GM21737 (cell line): Measurements from ENCODE around the gene ZDHHC5.
A peak's percentile ranks its signal among the peaks of the same experiment; 100 is the strongest.
"Not testable (repeated sequence)": the region's sequence is repeated elsewhere in the genome, so short reads cannot be mapped to it uniquely, and the experiment has no call there.

Source experiments
- ATAC-seq: cut with Tn5 transposase; IDR thresholded peaks from one replicate; pipeline ENCODE4 v1.9.1; 2021; ENCODE audit warnings: mild to moderate bottlenecking, moderate library complexity; ENCODE audit not compliant: unreplicated experiment

The ZDHHC5 gene

DNA sequence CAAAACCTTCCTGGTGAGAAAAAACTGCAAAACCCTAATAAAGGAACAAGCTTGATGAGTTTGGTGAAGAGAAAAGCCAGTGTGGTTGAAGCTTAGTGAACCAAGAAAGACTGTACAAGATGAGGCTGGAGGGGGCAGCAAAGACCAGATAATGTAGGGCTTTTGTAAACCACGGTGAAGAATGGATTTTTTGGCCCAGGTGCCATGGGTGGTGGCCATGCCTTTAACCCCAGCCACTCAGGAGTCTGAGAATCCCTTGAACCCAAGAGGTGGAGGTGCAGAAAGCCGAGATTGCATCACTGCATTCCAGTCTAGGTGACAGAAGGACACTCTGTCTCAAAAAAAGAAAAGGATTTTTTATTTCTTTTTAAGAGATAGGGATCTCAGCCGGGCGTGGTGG, 5.0 kb upstream of the ZDHHC5 start:
- no peak for ATAC-seq

DNA sequence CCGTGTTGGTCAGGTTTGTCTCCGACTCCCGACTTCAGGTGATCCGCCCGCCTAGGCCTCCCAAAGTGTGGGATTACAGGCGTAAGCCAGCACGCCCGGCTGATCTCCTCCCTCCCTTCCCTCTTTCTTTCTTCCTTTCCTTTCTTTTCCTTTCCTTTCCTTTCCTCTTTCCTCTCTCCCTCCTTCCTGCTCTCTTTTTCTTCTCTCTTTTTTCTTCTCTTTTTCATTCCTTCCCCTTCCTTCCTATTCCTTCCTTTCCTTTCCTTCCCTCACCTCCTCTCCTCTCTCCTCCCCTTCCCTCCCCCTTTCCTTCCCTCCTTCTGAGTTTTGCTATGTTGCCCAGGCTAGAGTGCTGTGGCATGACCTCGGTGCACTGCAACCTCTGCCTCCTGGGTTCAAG, 3.9 kb upstream of the ZDHHC5 start:
- no peak for ATAC-seq

DNA sequence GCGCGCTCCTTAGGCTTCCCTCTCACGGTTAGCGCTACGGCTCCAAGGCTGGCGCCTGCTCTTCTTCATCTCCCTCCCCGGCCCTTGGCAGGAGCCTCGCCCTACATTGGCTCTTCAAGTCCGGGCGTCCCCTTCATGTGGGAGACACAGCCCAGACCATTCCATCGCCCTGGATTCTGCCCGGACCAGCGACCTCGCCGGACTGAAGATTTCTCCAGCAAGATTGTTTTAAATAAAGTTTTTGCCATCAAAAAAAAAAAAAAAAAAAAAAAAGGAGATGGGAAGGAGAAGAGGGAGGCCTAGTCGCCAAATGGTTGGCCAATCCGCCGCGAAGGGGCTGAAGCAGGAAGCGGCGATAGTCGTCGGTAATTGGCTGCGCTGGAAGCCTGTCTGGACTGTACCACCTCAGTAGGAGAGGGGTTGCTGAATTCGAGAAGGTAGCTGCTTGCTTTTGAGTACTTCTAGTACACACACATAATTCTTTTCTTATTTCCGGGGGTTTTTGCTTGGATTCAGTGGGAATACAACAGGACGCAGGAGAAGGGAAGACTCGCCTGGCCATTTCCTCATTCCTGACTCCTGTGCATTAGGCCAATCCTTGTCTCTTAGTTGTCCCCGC, 688 bp upstream of the ZDHHC5 start:
- ATAC-seq, result peak; percentile 58

DNA sequence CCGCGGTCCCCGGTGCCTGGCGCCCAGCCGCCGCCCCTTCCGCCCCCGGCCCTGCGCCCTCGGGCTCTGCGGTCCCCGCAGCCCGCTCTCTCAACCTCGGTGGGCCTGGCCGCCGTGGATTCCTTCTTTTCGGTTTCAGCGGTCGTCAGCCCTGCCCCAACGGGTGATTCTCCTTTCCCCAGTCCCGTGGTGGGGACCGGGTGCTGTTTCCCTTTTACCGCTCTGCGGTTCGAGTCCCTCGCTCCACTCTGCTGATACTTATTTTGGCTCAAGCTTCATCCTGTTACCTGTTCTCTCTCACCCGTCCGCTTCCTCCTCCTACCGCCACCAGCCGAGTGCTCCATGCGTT, 494 bp downstream of the ZDHHC5 start:
- peak; percentile 13 for ATAC-seq

DNA sequence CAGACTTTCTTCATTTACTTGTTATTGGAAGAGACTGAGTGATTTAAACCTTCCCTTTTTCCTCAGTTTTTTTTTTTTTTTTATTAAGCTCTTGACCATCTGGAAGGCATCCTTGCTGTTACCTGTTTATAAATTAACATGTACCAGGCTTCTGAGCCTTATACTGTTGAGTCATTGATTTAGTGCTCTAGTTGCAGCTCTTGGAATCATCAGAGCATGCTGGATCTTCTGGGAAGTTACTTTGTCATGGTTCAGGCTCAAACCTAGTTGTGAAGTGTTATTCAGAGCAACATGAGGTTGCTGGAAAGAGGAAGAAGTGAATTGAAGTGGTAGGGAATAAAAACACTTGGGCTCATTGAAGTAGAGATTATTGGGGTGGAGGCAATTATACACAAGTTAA, 6.3 kb downstream of the ZDHHC5 start:
- ATAC-seq, result no peak

DNA sequence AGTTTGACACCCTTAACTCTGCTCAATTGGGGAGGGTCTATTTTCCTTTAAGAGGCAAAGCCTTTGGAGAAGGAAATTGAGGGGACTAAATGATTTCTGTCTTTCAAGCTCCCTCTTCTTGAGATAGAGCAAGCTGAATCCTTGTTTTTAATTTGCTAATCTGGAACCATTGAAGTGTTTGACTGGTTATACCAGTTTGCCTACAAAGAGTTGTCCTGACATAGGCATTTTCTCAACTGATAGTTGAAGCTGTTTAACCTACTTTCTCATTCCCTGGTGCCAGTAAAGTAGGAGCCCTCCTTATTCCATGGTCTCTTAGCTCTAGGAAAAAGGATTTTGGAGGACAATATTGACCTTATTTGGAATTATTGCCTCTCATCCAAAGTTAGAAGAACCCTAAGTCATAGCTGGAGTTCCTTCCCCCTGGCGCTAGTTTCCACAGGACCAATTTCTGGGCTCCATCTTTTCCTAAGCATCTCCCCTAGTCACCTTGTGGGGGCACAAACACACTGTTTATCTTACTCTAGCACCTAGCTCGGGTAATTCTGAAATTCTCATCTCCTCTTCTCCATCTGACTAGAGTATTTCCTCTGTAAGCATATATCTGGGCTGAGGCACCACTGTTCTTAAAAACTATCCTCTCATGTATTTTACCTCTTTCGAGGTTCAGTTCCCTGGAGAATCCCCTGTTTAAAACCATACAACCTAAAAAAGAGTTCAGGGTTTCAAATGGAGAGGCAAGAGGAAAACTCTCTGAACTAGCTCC, 7.4 kb downstream of the ZDHHC5 start:
- no peak for ATAC-seq

DNA sequence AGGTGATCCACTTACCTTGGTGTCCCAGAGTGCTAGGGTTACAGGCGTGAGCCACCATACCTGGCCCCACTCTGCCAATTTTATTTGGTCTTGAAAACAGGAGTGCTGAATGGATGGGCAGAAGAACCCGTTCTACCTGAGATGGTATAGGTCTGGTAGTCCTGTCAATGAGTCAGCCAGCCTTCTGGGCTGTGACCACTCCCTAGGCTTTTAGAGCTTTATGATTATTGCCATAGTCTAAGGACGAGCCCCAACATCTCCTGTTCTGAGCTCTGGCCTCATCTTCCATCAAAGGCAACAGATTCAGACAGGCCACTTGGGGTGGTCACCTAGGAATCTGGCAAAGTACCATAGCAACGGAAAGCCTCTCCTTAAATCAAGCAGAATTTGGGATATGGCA, 11.5 kb downstream of the ZDHHC5 start:
- ATAC-seq, result no peak

DNA sequence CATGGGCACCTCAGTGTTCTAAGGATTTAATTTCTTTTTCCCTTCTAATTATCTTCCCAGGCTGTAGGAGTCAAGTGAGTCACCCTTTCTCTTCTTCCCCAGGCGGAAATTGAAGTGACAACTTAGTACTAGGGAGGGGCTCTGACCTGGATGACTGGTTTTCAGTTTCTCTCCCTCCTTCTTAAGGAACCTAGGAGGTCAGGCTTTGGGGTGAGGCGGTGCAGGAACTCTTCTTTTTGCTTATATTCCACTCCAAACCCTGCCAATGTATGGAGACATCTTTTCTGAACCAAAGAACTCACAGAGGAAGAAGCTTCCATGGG, 12.6 kb downstream of the ZDHHC5 start:
- no peak for ATAC-seq

DNA sequence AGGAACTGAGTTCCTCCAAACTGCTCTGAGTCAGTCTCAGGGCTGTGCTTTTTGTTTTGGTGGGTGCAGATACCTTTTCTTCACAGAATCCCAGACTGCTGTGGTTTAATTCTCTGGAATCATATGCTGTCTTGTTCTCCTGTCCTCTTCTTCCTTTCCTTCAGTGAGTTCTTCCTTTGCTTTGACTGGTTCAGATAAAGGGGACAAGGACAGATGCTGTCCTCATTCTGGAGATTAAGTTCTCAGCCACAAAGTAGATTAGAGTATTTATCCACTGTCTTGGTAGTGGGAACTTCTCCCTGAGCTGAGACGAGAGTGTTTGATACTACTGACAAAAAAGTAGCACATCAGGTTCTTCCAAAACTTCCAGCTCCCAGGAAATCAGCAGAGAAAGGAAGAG, 13.3 kb downstream of the ZDHHC5 start:
- no peak for ATAC-seq

DNA sequence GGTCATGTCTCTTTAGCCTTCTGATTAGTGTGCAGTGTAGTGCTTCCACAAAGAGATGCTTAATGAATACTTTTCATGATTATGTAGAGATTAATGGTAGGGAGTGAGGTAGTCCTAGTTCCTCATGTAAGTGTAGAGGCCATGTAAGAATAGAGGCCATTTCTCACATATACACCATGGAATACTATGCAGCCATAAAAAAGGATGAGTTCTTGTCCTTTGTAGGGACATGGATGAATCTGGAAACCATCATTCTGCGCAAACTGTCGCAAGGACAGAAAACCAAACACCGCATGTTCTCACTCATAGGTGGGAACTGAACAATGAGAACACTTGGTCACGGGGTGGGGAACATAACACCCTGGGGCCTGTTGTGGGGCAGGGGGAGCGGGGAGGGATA, 22.6 kb downstream of the ZDHHC5 start:
- ATAC-seq, result not testable (repeated sequence)

DNA sequence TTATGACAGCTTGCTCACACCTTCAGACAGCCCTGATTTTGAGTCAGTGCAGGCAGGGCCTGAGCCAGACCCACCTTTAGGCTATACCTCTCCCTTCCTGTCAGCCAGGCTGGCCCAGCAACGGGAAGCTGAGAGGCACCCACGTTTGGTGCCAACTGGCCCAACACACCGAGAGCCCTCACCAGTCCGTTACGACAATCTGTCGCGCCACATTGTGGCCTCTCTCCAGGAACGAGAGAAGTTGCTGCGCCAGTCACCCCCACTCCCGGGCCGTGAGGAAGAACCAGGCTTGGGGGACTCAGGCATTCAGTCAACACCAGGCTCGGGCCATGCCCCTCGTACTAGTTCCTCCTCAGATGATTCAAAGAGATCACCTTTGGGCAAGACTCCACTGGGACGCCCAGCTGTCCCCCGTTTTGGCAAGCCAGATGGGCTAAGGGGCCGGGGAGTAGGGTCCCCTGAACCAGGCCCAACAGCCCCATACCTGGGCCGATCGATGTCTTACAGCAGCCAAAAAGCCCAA, 31.0 kb downstream of the ZDHHC5 start:
- no peak for ATAC-seq

DNA sequence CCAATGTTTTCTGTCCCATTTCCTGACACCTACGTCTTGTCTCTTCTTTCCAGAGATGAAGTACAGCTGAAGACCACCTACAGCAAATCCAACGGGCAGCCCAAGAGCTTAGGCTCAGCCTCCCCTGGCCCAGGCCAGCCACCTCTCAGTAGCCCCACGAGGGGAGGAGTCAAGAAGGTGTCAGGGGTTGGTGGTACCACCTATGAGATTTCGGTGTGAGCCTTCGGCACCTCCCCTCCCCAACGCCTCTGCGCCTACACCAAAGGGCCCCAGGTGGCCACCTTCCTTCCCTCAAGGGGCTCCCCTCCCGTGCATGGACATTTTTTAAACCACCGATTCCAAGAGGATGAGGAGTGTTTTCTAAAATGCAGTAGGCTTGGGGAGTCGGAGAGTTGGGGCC, 31.9 kb downstream of the ZDHHC5 start:
- ATAC-seq, result no peak

DNA sequence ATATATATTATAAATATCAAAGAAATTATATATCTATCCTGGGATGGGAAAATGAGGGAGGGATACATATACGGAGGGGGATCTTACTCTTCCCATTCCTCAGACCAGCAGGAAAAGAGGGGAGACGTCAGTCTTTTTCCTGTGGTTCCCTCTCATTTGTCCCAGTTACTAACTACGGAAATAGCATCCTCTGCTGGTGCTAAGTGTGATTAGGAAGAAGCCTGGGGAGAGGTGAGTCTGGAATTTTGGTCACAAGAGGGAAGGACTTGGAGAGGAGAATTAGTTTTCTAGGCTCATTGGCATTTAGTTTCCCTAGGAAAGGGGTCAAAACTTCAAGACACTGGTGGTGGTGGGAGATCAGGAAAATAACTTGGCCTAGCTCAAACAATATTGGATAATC, 32.5 kb downstream of the ZDHHC5 start:
- ATAC-seq, result no peak

DNA sequence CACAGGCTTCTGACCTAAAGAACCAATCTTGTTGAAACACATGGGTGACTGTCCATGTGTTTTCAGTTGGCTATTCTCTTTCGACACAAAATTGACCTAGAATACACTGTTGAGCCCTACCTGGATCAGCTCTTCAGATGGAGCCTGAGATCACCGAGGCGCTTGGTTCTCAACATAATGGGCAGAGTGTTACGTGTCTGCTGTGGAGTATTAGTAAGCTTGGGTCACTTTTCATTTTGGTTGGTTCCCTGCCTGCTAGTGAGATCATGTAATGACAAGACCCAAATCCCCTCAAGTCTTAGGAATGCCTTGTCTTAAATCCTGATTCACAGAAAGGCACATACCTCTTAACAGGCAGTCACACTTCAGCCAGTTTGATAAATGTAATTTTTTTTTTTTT, 35.4 kb downstream of the ZDHHC5 start:
- ATAC-seq, result no peak

DNA sequence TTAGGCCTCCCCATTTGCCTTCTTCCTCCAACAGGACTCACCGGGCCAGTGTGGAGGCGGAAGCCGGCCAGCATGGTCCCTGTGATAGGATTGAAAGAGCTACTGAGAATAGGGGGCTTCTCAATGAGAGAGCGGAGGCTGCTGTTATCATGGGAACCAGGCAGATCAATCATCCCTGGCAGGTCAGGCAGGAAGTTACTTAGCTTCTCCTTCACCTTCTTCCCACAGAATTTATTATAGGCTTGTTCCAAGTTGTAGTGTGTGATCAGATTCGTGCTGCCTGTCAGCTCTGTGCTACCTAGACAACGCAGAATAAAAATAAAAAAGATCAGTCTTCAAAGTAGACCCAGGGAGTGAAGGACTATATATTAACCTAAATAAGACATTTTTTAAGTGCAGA, 37.0 kb downstream of the ZDHHC5 start:
- no peak for ATAC-seq

DNA sequence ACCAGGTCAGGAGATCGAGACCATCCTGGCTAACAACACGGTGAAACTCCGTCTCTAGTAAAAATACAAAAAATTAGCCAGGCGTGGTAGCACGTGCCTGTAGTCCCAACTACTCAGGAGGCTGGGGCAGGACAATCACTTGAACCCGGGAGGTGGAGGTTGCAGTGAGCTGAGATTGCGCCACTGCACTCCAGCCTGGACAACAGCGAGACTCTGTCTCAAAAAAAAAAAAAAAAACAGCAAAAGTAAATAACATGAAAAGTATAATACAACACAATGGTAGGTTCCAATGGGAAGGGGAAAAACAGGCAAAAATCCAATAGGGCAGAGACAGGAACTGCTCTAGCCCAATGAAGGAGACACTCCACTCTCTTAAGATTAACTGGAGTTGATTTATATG, 37.5 kb downstream of the ZDHHC5 start:
- ATAC-seq, result not testable (repeated sequence)

DNA sequence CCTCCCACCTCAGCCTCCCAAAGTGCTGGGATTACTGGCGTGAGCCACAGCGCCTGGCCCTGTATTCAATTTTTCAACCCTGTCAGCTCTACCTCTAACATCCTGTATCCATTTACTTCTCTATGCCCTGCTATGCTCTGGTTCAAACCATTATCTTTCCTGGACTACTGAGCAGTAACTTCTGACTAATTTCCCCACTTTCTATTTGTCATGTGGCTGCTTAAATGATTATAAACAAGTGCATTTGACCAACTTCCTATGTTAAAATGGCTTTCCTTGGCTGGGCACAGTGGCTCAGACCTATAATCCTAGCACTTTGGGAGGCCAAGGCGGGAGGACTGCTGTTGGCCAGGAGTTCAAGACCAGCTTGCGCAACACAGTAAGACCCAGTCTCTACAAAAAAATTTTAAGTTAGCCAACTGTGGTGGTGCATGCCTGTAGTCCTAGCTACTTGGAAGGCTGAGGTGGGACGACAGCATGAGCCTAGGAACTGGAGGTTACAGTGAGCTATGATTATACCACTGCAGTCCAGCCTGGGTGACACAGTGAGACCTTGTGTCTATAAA, 42.0 kb downstream of the ZDHHC5 start:
- ATAC-seq, result no peak

DNA sequence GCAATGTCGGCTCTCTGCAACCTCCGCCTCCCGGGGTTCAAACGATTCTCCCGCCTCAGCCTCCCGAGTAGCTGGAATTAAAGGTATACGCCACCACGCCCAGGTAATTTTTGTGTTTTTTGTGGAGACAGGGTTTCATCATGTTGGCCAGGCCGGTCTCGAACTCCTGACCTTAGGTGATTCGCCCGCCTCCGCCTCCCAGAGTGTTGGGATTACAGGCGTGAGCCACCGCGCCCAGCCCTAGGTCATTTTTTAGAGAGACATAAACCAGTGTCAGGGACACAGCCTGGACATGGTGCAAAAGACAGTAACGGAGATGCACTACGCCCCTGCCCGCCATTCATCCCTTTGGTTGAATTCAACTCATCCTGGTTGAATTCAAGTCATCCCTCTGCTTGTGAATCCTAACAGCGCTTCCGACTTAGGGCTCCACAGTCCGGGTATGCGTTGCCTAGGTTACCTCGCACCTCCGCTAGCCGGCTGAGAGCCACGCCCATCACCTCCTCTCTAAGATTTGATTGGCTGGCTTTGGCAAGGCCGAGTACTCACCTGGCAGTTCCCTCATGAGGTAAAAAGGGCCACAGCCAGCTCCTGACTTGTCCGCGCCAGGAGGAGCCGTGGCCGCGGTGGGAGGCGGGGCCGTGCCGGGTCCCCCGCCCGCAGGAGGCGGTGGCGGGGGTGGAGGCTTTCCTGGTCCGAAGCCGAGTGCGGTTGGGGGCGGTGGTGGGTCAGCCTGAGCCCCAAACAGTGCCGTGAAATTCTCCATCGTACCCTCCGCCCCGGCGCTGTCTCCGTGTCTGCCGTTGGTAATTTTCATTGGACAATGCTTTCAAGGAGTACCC, 43.7 kb downstream of the ZDHHC5 start, which contains the start of gene MED19:
MED19 (minus strand) TSS at position 802 of the 842 bp plus-strand sequence; CDS start at position 766, 36 bp downstream.
- ATAC-seq, result peak; percentile 38

DNA sequence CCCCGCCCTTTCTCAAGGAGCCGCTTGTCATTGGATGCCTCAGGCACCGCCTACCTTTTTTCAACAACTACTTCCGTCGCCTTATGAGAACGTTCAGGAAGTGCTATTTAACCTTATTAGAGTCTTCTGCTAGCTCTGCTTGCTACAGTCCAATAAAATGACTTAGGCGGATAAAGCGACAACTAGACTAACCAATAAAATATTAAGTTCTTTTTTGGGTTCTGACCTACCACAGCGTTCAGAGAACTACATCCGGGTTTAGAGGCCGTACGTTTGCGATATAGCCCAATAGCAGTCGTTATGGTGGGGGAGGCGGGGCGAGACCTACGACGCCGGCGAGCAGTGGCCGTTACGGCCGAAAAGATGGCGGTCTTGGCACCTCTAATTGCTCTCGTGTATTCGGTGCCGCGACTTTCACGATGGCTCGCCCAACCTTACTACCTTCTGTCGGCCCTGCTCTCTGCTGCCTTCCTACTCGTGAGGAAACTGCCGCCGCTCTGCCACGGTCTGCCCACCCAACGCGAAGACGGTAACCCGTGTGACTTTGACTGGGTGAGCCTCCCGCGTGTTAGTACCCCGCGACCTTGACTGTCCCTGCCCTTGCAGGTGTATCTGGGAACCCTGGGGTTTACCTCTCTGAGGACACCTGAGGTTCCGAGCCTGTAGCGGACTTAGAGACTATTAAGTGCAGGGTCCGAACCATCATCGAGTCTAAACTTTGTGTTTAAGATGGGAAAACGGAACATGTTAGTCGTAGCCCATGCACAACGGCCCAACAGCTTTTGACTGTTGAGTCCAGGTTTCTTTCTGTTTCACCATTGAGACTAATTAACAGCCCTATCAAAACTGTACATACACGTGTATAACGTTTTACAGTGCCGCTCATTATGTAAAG, 44.6 kb downstream of the ZDHHC5 start, which contains the start of gene TMX2:
TMX2 (plus strand) TSS at position 338 of the 895 bp plus-strand sequence; CDS start at position 364, 26 bp downstream.
- peak; percentile 95 for ATAC-seq

DNA sequence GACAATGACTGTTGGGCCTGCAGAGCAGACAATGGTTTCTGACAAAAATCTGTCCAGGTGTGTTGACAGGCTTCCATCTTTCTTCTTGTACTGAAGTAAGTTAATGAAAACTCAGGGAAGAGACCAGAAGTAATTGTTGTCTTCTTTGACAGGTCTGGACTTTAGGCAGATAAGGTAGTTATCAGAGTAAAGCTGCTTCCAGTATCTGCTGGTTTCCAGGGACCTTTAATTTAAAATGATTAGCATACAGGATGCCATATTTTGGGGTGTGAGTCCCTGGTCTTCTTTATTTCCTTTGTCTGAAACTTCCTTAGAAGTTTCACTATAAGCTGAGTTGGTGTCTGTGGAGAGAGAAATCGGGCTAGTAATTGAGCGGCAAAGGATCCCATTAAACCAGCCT, 45.9 kb downstream of the ZDHHC5 start:
- ATAC-seq, result no peak
